LNCaP clone FGC (cell line): ENCODE data around the gene REPS2.

Experiments used
- DNase-seq: peaks from one replicate; pipeline ENCODE4 v3.0.0-alpha.2; 2011; ENCODE audit warnings: low read depth
- H3K4me3 ChIP-seq: 2 replicates; pipeline ENCODE4 v1.5.1; 2011; ENCODE audit warnings: mild to moderate bottlenecking, low read depth, low read length, control low read depth
- CTCF ChIP-seq: IDR thresholded peaks from 2 replicates; pipeline ENCODE4 v1.5.1; 2012; ENCODE audit warnings: mild to moderate bottlenecking; ENCODE audit not compliant: control insufficient read depth, insufficient read depth; ENCODE audit errors: extremely low read depth

REPS2 gene

GRCh38 chrX:17164079-17164478 is 217.6 kb downstream of the REPS2 start:
- no peak for DNase-seq
- TF ChIP-seq CTCF, result no peak
- no peak overlapping the region for H3K4me3 ChIP-seq

DNA sequence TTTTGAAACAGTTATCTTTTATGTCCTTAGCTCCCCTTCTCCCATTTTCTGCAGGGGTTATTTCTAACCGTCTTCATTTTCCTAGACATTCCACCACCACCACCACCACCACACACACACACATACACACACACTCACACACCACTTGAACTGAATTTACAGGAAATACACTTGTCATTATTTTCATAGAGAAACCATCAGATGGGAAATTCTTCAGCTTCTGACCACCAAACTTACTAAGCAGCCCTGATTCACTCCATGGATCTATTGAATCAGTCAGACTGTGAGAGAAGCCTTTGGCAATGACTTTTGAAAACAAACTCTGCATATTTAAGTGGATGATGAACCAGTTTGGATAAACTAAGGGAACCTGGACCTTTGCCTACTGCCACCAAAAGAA is 218.5 kb downstream of the REPS2 start:
- no peak for TF ChIP-seq CTCF
- DNase-seq, result no peak
- H3K4me3 ChIP-seq, result no peak overlapping the region

DNA sequence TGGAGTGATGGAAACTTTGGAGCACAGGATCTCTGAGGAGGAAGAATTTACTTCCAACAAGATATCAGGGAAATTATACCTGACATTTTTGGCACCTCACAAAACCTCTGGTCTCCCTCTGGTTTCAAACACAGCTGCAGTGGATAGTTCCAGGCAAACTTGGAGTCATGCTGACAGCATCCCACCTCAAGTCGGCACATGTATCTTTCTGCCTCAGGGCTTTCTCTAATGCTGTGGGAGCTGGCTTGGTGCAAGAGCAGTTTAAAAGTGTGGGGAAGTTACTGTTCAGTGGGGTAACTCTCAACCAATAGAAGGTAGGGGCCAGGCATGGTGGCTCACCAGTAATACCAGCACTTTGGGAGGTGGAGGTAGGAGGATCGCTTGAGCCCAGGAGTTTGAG is 221.5 kb downstream of the REPS2 start:
- no peak for TF ChIP-seq CTCF
- no peak for DNase-seq

DNA sequence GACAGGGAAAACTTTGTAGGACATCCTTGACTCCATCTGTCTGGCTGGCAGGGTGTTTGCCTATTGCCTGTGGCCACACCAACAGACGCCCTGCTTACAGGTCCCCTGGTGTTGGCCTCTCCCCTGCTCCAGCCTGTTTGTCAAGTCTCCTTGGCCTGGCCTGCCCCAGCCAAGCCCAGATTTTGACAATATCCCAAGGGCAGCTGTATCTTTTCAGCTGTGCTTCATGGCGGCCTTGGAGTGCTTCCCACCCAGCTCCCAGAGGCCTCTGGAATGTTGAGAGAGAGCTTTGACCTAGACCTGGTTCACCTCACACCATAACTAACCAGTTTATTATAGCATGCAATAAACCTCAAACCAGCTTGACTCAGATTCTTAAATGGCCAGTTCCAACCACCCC is 224.5 kb downstream of the REPS2 start:
- TF ChIP-seq CTCF, result no peak
- no peak overlapping the region for H3K4me3 ChIP-seq
- no peak for DNase-seq

More for the DNA sequence above, 221.5 kb downstream of the REPS2 start:
- no peak overlapping the region for H3K4me3 ChIP-seq

GRCh38 chrX:17174671-17175070 is 228.2 kb downstream of the REPS2 start:
- no peak for TF ChIP-seq CTCF
- H3K4me3 ChIP-seq, result no peak overlapping the region
- DNase-seq, result no peak

DNA sequence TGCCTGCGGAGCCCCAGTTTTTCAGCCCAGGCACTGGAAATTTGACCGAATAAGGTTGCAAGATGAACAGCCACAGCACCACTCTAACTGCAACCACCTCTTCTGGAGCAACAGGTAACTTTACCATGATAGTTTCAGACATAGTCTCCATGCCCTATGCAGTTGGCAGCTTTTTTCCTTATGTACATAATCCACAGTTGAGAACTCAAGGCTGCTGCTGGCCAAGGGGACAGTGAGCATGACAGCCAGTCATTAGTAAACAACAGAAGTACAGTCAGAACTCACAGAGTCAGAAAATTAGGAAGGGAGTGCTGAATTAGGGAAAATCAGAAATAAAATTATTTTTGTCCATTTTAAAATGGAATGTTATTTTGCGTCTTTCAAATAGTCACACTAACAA is 235.9 kb downstream of the REPS2 start:
- no peak for TF ChIP-seq CTCF
- no peak overlapping the region for H3K4me3 ChIP-seq
- DNase-seq, result peak; percentile 40

- TF ChIP-seq CTCF, result no peak
- H3K4me3 ChIP-seq, result no peak overlapping the region
- DNase-seq, result no peak
Measured at GRCh38 chrX:17183566-17183965, 237.1 kb downstream of the REPS2 start.
